K562 (cell line): ENCODE measurements around the gene LILRA6. TPM values are rescaled to one million over a fixed set of nuclear protein-coding genes. Genes with fewer than 3 reads are reported as not detected.
A peak's percentile ranks its signal among the peaks of the same experiment; 100 is the strongest.

Source experiments
- CREB1 ChIP-seq, 2 experiments: sonication (generic) in 1 of 2; formaldehyde crosslinking in 1 of 2; IDR thresholded peaks; 2 replicates each; pipeline versions ENCODE4 v1.6.1 to v1.8.0; 2012 to 2022; ENCODE audit warnings: inconsistent platforms in 1 of 2, mild to moderate bottlenecking in 1 of 2, missing genetic modification reagents in 1 of 2, moderate library complexity in 1 of 2
- CXXC5 ChIP-seq: fragments of 250-450 bp; sonication (Bioruptor Pico); IDR thresholded peaks from 2 replicates; pipeline ENCODE4 v1.8.0; 2022; ENCODE audit warnings: inconsistent platforms, mild to moderate bottlenecking, moderate library complexity
- EGR1 ChIP-seq: fragments of 450-650 bp; conservative IDR thresholded peaks from 2 replicates; pipeline ENCODE4 v1.6.1; 2017; ENCODE audit warnings: mild to moderate bottlenecking
- KLF13 ChIP-seq: fragments of 450-650 bp; IDR thresholded peaks from 2 replicates; pipeline ENCODE4 v1.6.1; 2016; ENCODE audit warnings: missing genetic modification characterization, low read depth, mild to moderate bottlenecking, missing compliant biosample characterization, moderate library complexity, borderline replicate concordance
- MBD2 ChIP-seq: sonication (generic); IDR thresholded peaks from 2 replicates; pipeline ENCODE4 v1.6.1; 2016; ENCODE audit warnings: low read depth, borderline replicate concordance
- PHF8 ChIP-seq: fragments of 200-600 bp; sonication (generic); IDR thresholded peaks from 2 replicates; pipeline ENCODE4 v1.6.1; 2012; ENCODE audit warnings: mixed run types, mild to moderate bottlenecking, inconsistent platforms, low read length, moderate library complexity, borderline replicate concordance
- POLR2A ChIP-seq: fragments of 450-650 bp; conservative IDR thresholded peaks from 2 replicates; pipeline ENCODE4 v1.6.1; 2016
- RB1 ChIP-seq: fragments of 450-650 bp; IDR thresholded peaks from 2 replicates; pipeline ENCODE4 v1.6.1; 2017; ENCODE audit warnings: low read depth, mild to moderate bottlenecking
- RUNX1 ChIP-seq: sonication (generic); IDR thresholded peaks from 2 replicates; pipeline ENCODE4 v1.6.1; 2016; ENCODE audit warnings: antibody characterized with exemption, low read depth
- SP1 ChIP-seq: sonication (generic); formaldehyde crosslinking; IDR thresholded peaks from 2 replicates; pipeline ENCODE4 v1.8.1; 2022; ENCODE audit warnings: mild to moderate bottlenecking, missing genetic modification reagents
- TBL1XR1 ChIP-seq, 2 experiments: IDR thresholded peaks; 2 replicates each; pipeline ENCODE4 v1.6.1; 2012; ENCODE audit warnings: improper control_type of control experiment in 2 of 2, low read length in 2 of 2, mild to moderate bottlenecking in 1 of 2
- ZNF316 ChIP-seq: fragments of 450-650 bp; IDR thresholded peaks from 2 replicates; pipeline ENCODE4 v1.6.1; 2016
- polyA plus RNA-seq, 8 experiments: library from polyadenylated mRNA; depleted of rRNA in 4 of 8; stranded (reverse) in 5 of 8; unstranded in 3 of 8; fragments of >200 nt; fragmentation: Nextera tagmentation in 2 of 8; fragmentation: Illumina TruSeq in 1 of 8; extraction: Ambion mirVana in 2 of 8; extraction: Trizol in 1 of 8; gene quantifications; 2 replicates each; pipeline versions ENCODE4 v1.2.1 to v1.2.3, GENCODE V29; 2011 to 2014; ENCODE audit warnings: inconsistent platforms in 1 of 8, missing spikeins in 1 of 8
- total RNA-seq, 7 experiments: library from RNA; depleted of rRNA in 6 of 7; stranded (reverse); fragments of >200 nt in 6 of 7; fragmentation: Illumina TruSeq in 2 of 7; extraction: Trizol in 2 of 7; gene quantifications; 2 replicates each; pipeline versions ENCODE4 v1.2.1 to v1.2.3, GENCODE V29; 2011 to 2021; ENCODE audit warnings: low replicate concordance in 1 of 7
- TF ChIP-seq, protein P1 (sequence below): fragments of 450-650 bp; IDR thresholded peaks from 2 replicates; pipeline ENCODE4 v1.6.1; 2018; ENCODE audit not compliant: partially characterized antibody
- TF ChIP-seq, protein P2 (sequence below): fragments of 250-450 bp; sonication (Bioruptor Pico); IDR thresholded peaks from 2 replicates; pipeline ENCODE4 v1.5.0; 2021; ENCODE audit warnings: mild to moderate bottlenecking, moderate library complexity
- TF ChIP-seq, protein P3 (sequence below): fragments of 450-650 bp; IDR thresholded peaks from 2 replicates; pipeline ENCODE4 v1.6.1; 2016; ENCODE audit warnings: borderline replicate concordance
- TF ChIP-seq, protein P4 (sequence below): fragments of 250-450 bp; sonication (Bioruptor Pico); IDR thresholded peaks from 2 replicates; pipeline ENCODE4 v1.6.1; 2021; ENCODE audit warnings: mild to moderate bottlenecking
- TF ChIP-seq, protein P5 (sequence below): sonication (generic); formaldehyde crosslinking; IDR thresholded peaks from 2 replicates; pipeline ENCODE4 v1.9.0; 2022; ENCODE audit warnings: mild to moderate bottlenecking, missing genetic modification reagents

LILRA6 gene
- total and polyA plus RNA-seq, 9 of the 15 experiments (the other 6 are each of a cell fraction or from before 2014, with no cell fraction given), result 0.03 TPM; not detected in 8

DNA sequence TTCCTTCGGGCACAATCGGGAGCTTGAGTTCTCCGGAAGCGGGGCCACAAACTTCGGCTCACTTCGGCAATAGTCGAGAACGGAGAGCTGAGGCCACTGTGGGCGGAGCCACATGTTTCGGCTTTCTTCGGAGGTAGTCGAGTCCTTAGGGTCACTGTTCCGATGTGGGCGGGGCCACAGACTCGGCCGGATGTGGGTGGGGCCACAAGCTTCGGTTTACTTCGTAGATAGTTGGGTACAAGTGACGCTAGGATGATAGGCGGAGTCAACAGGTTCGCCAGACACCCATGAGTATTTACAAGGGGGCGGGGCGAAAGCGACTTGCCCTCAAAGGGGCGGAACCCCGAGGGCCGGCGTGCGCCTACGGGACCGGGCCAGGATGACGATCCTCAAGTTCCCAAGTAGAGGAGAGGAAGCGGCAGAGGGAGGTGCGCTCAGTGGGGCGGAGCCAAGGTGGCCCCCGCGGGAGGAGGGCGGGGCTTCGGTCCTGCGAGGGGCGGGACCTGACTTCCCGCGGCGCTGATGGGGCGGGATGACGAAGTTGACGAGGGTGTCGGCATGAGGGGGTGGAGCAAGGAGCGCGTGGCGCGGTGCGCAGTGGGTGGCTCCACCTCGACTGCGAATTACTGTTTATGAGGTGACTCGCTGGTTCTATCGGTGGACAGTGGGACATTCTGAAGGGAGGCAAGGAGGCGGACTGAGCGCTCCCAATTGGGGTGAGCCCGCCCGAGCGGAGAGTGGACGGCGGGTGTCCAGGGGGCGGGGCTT lies 52.7 kb downstream of the LILRA6 start (continued):
- TF ChIP-seq, protein P1, sequence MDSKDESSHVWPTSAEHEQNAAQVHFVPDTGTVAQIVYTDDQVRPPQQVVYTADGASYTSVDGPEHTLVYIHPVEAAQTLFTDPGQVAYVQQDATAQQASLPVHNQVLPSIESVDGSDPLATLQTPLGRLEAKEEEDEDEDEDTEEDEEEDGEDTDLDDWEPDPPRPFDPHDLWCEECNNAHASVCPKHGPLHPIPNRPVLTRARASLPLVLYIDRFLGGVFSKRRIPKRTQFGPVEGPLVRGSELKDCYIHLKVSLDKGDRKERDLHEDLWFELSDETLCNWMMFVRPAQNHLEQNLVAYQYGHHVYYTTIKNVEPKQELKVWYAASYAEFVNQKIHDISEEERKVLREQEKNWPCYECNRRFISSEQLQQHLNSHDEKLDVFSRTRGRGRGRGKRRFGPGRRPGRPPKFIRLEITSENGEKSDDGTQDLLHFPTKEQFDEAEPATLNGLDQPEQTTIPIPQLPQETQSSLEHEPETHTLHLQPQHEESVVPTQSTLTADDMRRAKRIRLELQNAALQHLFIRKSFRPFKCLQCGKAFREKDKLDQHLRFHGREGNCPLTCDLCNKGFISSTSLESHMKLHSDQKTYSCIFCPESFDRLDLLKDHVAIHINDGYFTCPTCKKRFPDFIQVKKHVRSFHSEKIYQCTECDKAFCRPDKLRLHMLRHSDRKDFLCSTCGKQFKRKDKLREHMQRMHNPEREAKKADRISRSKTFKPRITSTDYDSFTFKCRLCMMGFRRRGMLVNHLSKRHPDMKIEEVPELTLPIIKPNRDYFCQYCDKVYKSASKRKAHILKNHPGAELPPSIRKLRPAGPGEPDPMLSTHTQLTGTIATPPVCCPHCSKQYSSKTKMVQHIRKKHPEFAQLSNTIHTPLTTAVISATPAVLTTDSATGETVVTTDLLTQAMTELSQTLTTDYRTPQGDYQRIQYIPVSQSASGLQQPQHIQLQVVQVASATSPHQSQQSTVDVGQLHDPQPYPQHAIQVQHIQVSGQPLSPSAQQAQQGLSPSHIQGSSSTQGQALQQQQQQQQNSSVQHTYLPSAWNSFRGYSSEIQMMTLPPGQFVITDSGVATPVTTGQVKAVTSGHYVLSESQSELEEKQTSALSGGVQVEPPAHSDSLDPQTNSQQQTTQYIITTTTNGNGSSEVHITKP, result peak; percentile 79
- peak; percentile 87 for TF ChIP-seq RB1
- TF ChIP-seq KLF13 (tag), result peak; percentile 15; the same call in 1 of the 2 replicates
- peak; percentile 82 for TF ChIP-seq EGR1
- peak; percentile 49; the same call in 1 of the 2 replicates for TF ChIP-seq ZNF316
- peak; percentile 88; the same call in 1 of the 2 replicates for TF ChIP-seq SP1 (CRISPR knock-in tag)
- TF ChIP-seq PHF8, result peak; percentile 77; the same call in 1 of the 2 replicates
- TF ChIP-seq, protein P2, sequence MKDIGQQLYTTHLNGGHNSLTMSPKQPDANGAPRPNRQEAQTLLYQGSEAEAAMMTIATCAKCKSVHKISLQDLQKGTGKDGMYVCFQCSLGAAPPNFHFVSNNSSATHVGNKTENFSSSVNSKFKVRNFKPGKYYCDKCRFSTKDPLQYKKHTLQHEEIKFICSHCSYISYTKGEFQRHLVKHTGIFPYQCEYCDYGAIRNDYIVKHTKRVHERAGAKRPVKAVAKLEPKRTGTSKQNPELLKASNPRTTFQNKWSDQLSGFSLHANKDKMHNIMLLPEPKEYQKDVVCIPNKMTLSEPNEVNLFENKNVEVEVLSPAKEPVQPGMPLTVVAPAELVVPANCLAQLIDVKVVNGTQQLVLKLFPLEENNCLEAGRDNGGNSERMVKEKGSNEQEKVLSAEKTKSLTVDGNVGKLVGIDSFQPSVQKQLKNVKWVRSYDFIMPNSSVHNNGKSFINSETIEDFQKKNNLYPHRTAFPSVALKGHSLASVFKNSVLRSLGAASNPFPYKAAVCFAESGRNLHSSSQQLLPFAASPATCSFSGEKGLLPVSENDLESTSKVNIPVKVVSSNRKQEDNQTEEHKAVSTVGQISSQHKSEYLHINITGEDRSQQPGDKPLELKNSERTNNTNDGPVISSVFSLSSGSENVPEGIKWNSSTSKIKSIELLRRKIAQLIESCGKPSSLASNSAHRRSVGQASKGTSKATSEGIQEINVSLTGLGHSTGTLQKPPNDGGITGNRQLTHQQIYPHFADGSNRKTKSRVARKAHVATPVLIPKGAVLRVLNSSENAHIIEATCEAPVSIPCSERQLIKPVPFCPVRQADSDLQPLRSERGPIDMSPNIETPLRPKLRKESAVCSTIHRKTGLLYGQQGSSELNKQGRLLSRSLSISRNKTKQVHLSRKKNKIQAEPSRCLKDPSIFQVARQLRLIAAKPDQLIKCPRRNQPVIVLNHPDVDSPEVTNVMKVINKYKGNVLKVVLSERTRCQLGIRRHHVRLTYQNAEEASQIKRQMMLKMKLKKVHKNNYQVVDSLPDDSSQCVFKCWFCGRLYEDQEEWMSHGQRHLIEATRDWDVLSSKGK (CRISPR knock-in tag), result no peak
- TF ChIP-seq MBD2, result peak; percentile 36; the same call in 1 of the 2 replicates
- TF ChIP-seq CREB1 (IDR thresholded peaks at IDR 0.05), result peak; percentile 66
- TF ChIP-seq CREB1 (CRISPR knock-in tag; IDR thresholded peaks at IDR 0.05), result peak; percentile 77
- TF ChIP-seq, protein P3, sequence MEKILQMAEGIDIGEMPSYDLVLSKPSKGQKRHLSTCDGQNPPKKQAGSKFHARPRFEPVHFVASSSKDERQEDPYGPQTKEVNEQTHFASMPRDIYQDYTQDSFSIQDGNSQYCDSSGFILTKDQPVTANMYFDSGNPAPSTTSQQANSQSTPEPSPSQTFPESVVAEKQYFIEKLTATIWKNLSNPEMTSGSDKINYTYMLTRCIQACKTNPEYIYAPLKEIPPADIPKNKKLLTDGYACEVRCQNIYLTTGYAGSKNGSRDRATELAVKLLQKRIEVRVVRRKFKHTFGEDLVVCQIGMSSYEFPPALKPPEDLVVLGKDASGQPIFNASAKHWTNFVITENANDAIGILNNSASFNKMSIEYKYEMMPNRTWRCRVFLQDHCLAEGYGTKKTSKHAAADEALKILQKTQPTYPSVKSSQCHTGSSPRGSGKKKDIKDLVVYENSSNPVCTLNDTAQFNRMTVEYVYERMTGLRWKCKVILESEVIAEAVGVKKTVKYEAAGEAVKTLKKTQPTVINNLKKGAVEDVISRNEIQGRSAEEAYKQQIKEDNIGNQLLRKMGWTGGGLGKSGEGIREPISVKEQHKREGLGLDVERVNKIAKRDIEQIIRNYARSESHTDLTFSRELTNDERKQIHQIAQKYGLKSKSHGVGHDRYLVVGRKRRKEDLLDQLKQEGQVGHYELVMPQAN, result peak; percentile 89
- TF ChIP-seq, protein P4, sequence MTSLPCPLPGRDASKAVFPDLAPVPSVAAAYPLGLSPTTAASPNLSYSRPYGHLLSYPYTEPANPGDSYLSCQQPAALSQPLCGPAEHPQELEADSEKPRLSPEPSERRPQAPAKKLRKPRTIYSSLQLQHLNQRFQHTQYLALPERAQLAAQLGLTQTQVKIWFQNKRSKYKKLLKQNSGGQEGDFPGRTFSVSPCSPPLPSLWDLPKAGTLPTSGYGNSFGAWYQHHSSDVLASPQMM (CRISPR knock-in tag), result no peak
- TF ChIP-seq CXXC5 (CRISPR knock-in tag), result peak; percentile 88
- TF ChIP-seq, protein P5, sequence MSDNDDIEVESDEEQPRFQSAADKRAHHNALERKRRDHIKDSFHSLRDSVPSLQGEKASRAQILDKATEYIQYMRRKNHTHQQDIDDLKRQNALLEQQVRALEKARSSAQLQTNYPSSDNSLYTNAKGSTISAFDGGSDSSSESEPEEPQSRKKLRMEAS (CRISPR knock-in tag), result peak; percentile 91
- TF ChIP-seq TBL1XR1 (IDR thresholded peaks at IDR 0.05; ENCODE audit: low read length in 2 of 2), result no peak; a peak in 1 of 4 replicates
- peak; percentile 95 for TF ChIP-seq POLR2A
- TF ChIP-seq RUNX1, result no peak
